A549 (cell line): ENCODE measurements around the gene CEBPE. TPM values are rescaled to one million over a fixed set of nuclear protein-coding genes. Genes with fewer than 3 reads are reported as not detected.

Experiments used
- ATAC-seq, 2 experiments: fragments of 200-7000 bp in 1 of 2; fragments of >200 bp in 1 of 2; cut with Nextera tagmentation in 1 of 2; cut with Tn5 transposase in 1 of 2; 3 replicates each; pipeline versions ENCODE4 v1.8.0 to v1.9.1; 2018 to 2020; ENCODE audit warnings: mild to moderate bottlenecking in 1 of 2, moderate library complexity in 1 of 2
- CTCF ChIA-PET: fragments of 300-600 bp; sonication (Branson Sonifier 250); formaldehyde crosslinking; extraction: SDS; loops from one replicate; lab custom pipeline; 2021; ENCODE audit warnings: antibody characterized with exemption, inconsistent platforms; lab: Yijun Ruan, JAX
- POLR2A ChIA-PET: fragments of 350-600 bp; formaldehyde crosslinking; extraction: SDS; loops from one replicate; lab custom pipeline; 2021; ENCODE audit warnings: antibody characterized with exemption, inconsistent platforms; lab: Yijun Ruan, JAX
- DNase-seq, 2 experiments: peaks; one replicate each; pipeline versions ENCODE4 v3.0.0 to v3.0.0-alpha.2; 2011 to 2016; ENCODE audit warnings: low read depth in 1 of 2, low spot score in 1 of 2
- FAIRE-seq: peaks from 2 replicates; lab custom pipeline; 2011; peaks lifted over from hg19 to GRCh38; lab: Jason Lieb, UNC
- H3K27ac ChIP-seq, 2 experiments: fragments of >200 bp; sonication (Bioruptor Twin); formaldehyde crosslinking; 3 replicates each; pipeline ENCODE4 v1.5.1; 2016 to 2017
- H3K4me1 ChIP-seq: fragments of >200 bp; sonication (Bioruptor Twin); formaldehyde crosslinking; 3 replicates; pipeline ENCODE4 v1.6.1; 2016
- H3K4me2 ChIP-seq: fragments of >200 bp; sonication (Bioruptor Twin); formaldehyde crosslinking; 3 replicates; pipeline ENCODE4 v1.6.1; 2016
- H3K4me3 ChIP-seq: fragments of >200 bp; sonication (Bioruptor Twin); formaldehyde crosslinking; 3 replicates; pipeline ENCODE4 v1.5.1; 2016
- H3K9me3 ChIP-seq: fragments of >200 bp; sonication (Bioruptor Twin); formaldehyde crosslinking; 3 replicates; pipeline ENCODE4 v1.6.1; 2016
- ATOH8 ChIP-seq: fragments of 250-450 bp; sonication (Bioruptor Pico); IDR thresholded peaks from 2 replicates; pipeline ENCODE4 v1.5.0; 2020; ENCODE audit warnings: low read depth, mild to moderate bottlenecking, moderate library complexity
- BHLHE40 ChIP-seq: IDR thresholded peaks from 2 replicates; pipeline ENCODE4 v1.6.1; 2012; ENCODE audit warnings: low read depth, low read length, inconsistent platforms
- CEBPB ChIP-seq, 2 experiments: fragments of >200 bp in 1 of 2; sonication (Bioruptor Twin) in 1 of 2; formaldehyde crosslinking in 1 of 2; IDR thresholded peaks; 2 replicates each; pipeline ENCODE4 v1.6.1; 2012 to 2016
- CHD4 ChIP-seq: fragments of 200-600 bp; sonication (generic); IDR thresholded peaks from 2 replicates; pipeline ENCODE4 v1.6.1; 2016; ENCODE audit warnings: antibody characterized with exemption, mild to moderate bottlenecking, borderline replicate concordance
- CTCF ChIP-seq: fragments of >200 bp; sonication (Bioruptor Twin); formaldehyde crosslinking; IDR thresholded peaks from 3 replicates; pipeline ENCODE4 v1.5.1; 2016
- ELK1 ChIP-seq: fragments of 150-350 bp; IDR thresholded peaks from 2 replicates; pipeline ENCODE4 v1.6.1; 2014; ENCODE audit warnings: low read depth, mild to moderate bottlenecking, low read length
- EP300 ChIP-seq, 2 experiments: fragments of >200 bp; sonication (Bioruptor Twin); formaldehyde crosslinking; IDR thresholded peaks; 2 replicates in 1 of 2; 3 replicates in 1 of 2; pipeline ENCODE4 v1.6.1; 2016 to 2017
- FOSB ChIP-seq: fragments of 250-450 bp; sonication (Bioruptor Pico); IDR thresholded peaks from 2 replicates; pipeline ENCODE4 v1.5.0; 2020; ENCODE audit warnings: mild to moderate bottlenecking, moderate library complexity
- GATA3 ChIP-seq: IDR thresholded peaks from 2 replicates; pipeline ENCODE4 v1.6.1; 2012; ENCODE audit warnings: borderline replicate concordance
- HDAC2 ChIP-seq: fragments of 200-600 bp; sonication (generic); IDR thresholded peaks from 2 replicates; pipeline ENCODE4 v1.6.1; 2016
- HES2 ChIP-seq: fragments of >200 bp; sonication (Bioruptor Twin); formaldehyde crosslinking; IDR thresholded peaks from 2 replicates; pipeline ENCODE4 v1.6.1; 2016
- HOXB5 ChIP-seq: fragments of 250-450 bp; sonication (Bioruptor Pico); IDR thresholded peaks from 2 replicates; pipeline ENCODE4 v1.5.0; 2020; ENCODE audit warnings: mild to moderate bottlenecking, moderate library complexity
- JUN ChIP-seq, 2 experiments: fragments of >200 bp; sonication (Bioruptor Twin); formaldehyde crosslinking; IDR thresholded peaks; 2 replicates in 1 of 2; 3 replicates in 1 of 2; pipeline ENCODE4 v1.6.1; 2016 to 2017
- MAFK ChIP-seq: fragments of 450-650 bp; IDR thresholded peaks from 2 replicates; pipeline ENCODE4 v1.6.1; 2014; ENCODE audit not compliant: partially characterized antibody
- MAX ChIP-seq: IDR thresholded peaks from 2 replicates; pipeline ENCODE4 v1.6.1; 2012
- MAZ ChIP-seq: fragments of 150-350 bp; IDR thresholded peaks from 2 replicates; pipeline ENCODE4 v1.6.1; 2014; ENCODE audit warnings: antibody characterized with exemption, low read depth, low read length, borderline replicate concordance
- NR3C1 ChIP-seq: fragments of >200 bp; sonication (Bioruptor Twin); formaldehyde crosslinking; IDR thresholded peaks from 3 replicates; pipeline ENCODE4 v1.6.1; 2017
- PBX3 ChIP-seq: IDR thresholded peaks from 2 replicates; pipeline ENCODE4 v1.6.1; 2012
- POLR2AphosphoS2 ChIP-seq: conservative IDR thresholded peaks from 2 replicates; pipeline ENCODE4 v1.6.1; 2012; ENCODE audit warnings: low read length, improper control_type of control experiment, inconsistent platforms
- RAD21 ChIP-seq, 2 experiments: fragments of >200 bp in 1 of 2; sonication (Bioruptor Twin) in 1 of 2; formaldehyde crosslinking in 1 of 2; IDR thresholded peaks in 1 of 2; conservative IDR thresholded peaks in 1 of 2; 2 replicates in 1 of 2; 3 replicates in 1 of 2; pipeline ENCODE4 v1.6.1; 2012 to 2018; ENCODE audit warnings: inconsistent platforms in 1 of 2
- RFX5 ChIP-seq: fragments of 450-650 bp; IDR thresholded peaks from 2 replicates; pipeline ENCODE4 v1.7.1; 2014; ENCODE audit warnings: antibody characterized with exemption, mild to moderate bottlenecking, moderate library complexity
- RNF2 ChIP-seq: fragments of 200-600 bp; sonication (generic); IDR thresholded peaks from 2 replicates; pipeline ENCODE4 v1.6.1; 2016; ENCODE audit warnings: low read depth, mild to moderate bottlenecking, antibody characterized with exemption, moderate library complexity, borderline replicate concordance
- SREBF2 ChIP-seq: fragments of 450-650 bp; IDR thresholded peaks from 2 replicates; pipeline ENCODE4 v1.6.1; 2014; ENCODE audit warnings: mild to moderate bottlenecking, moderate library complexity
- TP53 ChIP-seq: fragments of 250-450 bp; sonication (Bioruptor Pico); IDR thresholded peaks from 2 replicates; pipeline ENCODE4 v1.5.0; 2021; ENCODE audit warnings: mild to moderate bottlenecking, moderate library complexity
- ZFP36 ChIP-seq: fragments of 450-650 bp; IDR thresholded peaks from 2 replicates; pipeline ENCODE4 v1.6.1; 2014; ENCODE audit warnings: borderline replicate concordance; ENCODE audit not compliant: partially characterized antibody
- WGBS: methylation state at CpG from one replicate; pipeline ENCODE4 v1.1.6; 2017; ENCODE audit errors: missing lambda C conversion rate; 5-methylcytosine and 5-hydroxymethylcytosine counted together
- polyA plus RNA-seq, 4 experiments: library from polyadenylated mRNA; depleted of rRNA in 3 of 4; stranded (reverse); fragments of >200 nt; fragmentation: RNase III in 1 of 4; extraction: RNeasy Plus Mini Kit Qiagen cat#74134 plus additional on column Dnase treatment in 1 of 4; gene quantifications; 2 replicates in 3 of 4; 3 replicates in 1 of 4; pipeline ENCODE4 v1.2.3, GENCODE V29; 2011 to 2017

The CEBPE gene
- polyA plus RNA-seq, 2 of the 4 experiments (the other 2 are of a cell fraction): 0.05 TPM; not detected in 1

- no peaks in the 10 kb centered on the region for H3K9me3 ChIP-seq
- ChIA-PET POLR2A (interaction anchor here (0.7 kb wide), 1 partner anchor 68 kb away, joined by 3 read pairs; the partner anchor contains the start of genes ACIN1 and C14orf119), CTCF (interaction anchor here (0.7 to 1.6 kb wide), 4 partner anchors 9 to 94 kb away, joined by 3 to 10 read pairs (median 3); no protein-coding TSS in a partner anchor)
- H3K4me2 ChIP-seq: no peak overlapping the region
- H3K4me1 ChIP-seq: no peaks in the 10 kb centered on the region
- no peak overlapping the region for H3K27ac ChIP-seq
- DNase-seq (no peak), FAIRE-seq (no peak)
- no peak overlapping the region for H3K4me3 ChIP-seq
- TF ChIP-seq GATA3: no peak
- TF ChIP-seq CEBPB (IDR thresholded peaks at IDR 0.05): no peak
- TF ChIP-seq, all 56 proteins: peak for 0
- WGBS: 71% methylated on average over 4 of the region's 4 CpGs
- no peak for ATAC-seq
These were observed 43.7 kb upstream of the CEBPE start for GRCh38 chr14:23162800-23163199.

- TF ChIP-seq RAD21 (conservative IDR thresholded peaks at IDR 0.05 in 1 of 2, IDR thresholded peaks at IDR 0.05 in 1 of 2): no peak
- TF ChIP-seq ZFP36: no peak
- no peak for TF ChIP-seq CHD4
- 79% methylated on average over 5 of the region's 5 CpGs for WGBS
- Histone ChIP-seq H3K4me1 (no peaks in the 10 kb centered on the region), H3K27ac (no peak overlapping the region), H3K4me3 (no peak overlapping the region), H3K4me2 (no peak overlapping the region), H3K9me3 (no peaks in the 10 kb centered on the region)
- ATAC-seq: no peak
- no peak for DNase-seq
- POLR2A ChIA-PET: no interaction called here
- no peak for FAIRE-seq
- CTCF ChIA-PET: interaction anchor here (0.5 to 1.6 kb wide), 5 partner anchors 9 to 84 kb away, joined by 3 to 10 read pairs (median 3); no protein-coding TSS in a partner anchor
These were observed 43.0 kb upstream of the CEBPE start for GRCh38 chr14:23162005-23162404.

- Histone ChIP-seq H3K4me1 (no peaks in the 10 kb centered on the region), H3K27ac (0 out of 6 replicates have a peak overlapping the region, but pooled peaks of 1 of the 2 experiments have one; percentile 37), H3K4me3 (no peak overlapping the region), H3K9me3 (no peaks in the 10 kb centered on the region), H3K4me2 (0 out of 3 replicates have a peak overlapping the region, but pooled peaks have one; percentile 8)
- WGBS: 59% methylated on average over 11 of the region's 11 CpGs
- FAIRE-seq (no peak), ATAC-seq (no peak), DNase-seq (peak in 1 of 2 experiments; percentile 11)
- ChIA-PET CTCF (interaction anchor here (1.0 to 2.3 kb wide), 3 partner anchors 26 to 41 kb away, joined by 4 to 8 read pairs (median 5); no protein-coding TSS in a partner anchor), POLR2A (no interaction called here)
- TF ChIP-seq BHLHE40: no peak
- TF ChIP-seq MAFK: peak; percentile 99
- TF ChIP-seq NR3C1: no peak
These were observed 42.0 kb upstream of the CEBPE start for GRCh38 chr14:23160924-23161522.

- Histone ChIP-seq H3K4me3 (no peak overlapping the region), H3K4me2 (no peak overlapping the region), H3K4me1 (peaks cover 5% of the 10 kb centered on the region; the same call in 1 of the 3 replicates), H3K9me3 (no peaks in the 10 kb centered on the region), H3K27ac (no peak overlapping the region)
- TF ChIP-seq MAX (no peak), EP300 (IDR thresholded peaks at IDR 0.05) (no peak), BHLHE40 (no peak), GATA3 (no peak), RNF2 (no peak), PBX3 (no peak), HES2 (no peak), RFX5 (no peak), CTCF (no peak), JUN (IDR thresholded peaks at IDR 0.05) (no peak), HDAC2 (no peak), ELK1 (no peak), SREBF2 (no peak), MAZ (no peak), FOSB (CRISPR knock-in tag) (no peak), POLR2AphosphoS2 (no peak), TP53 (no peak), HOXB5 (no peak), ATOH8 (CRISPR knock-in tag) (no peak), MAFK (no peak)
- POLR2A ChIA-PET: no interaction called here
- ATAC-seq (no peak), FAIRE-seq (no peak), DNase-seq (no peak)
- CTCF ChIA-PET: interaction anchor here (1.8 to 2.3 kb wide), 2 partner anchors 27 to 39 kb away, joined by 5 to 8 read pairs; no protein-coding TSS in a partner anchor
- 52% methylated on average over 1 of the region's 1 CpG for WGBS
These were observed 40.5 kb upstream of the CEBPE start for GRCh38 chr14:23159532-23159931.
